IMR-90 (cell line): ENCODE results near the gene ZBTB8A. TPM values are rescaled to one million over a fixed set of nuclear protein-coding genes. Genes with fewer than 3 reads are reported as not detected.

Source experiments
- ATAC-seq: fragments of 200-7000 bp; cut with Tn5 transposase; 2 replicates; pipeline ENCODE4 v1.9.1; 2020; ENCODE audit warnings: low read depth, mild to moderate bottlenecking, moderate library complexity
- BruUV-seq: library from RNA; stranded (reverse); fragments of 400-500 nt; replicated peaks from 2 replicates; lab custom pipeline; 2021; lab: Mats Ljungman, UMichigan
- CTCF ChIA-PET: fragments of 300-600 bp; formaldehyde crosslinking; extraction: SDS; loops from one replicate; lab custom pipeline; 2021; ENCODE audit warnings: antibody characterized with exemption; lab: Yijun Ruan, JAX
- POLR2A ChIA-PET: fragments of 300-600 bp; sonication (Branson Sonifier 250); formaldehyde crosslinking; loops from one replicate; lab custom pipeline; 2022; ENCODE audit warnings: antibody characterized with exemption; ENCODE audit not compliant: unreplicated experiment; lab: Charles Lee
- DNase-seq: peaks from one replicate; pipeline ENCODE4 v3.0.0; 2013
- H2AFZ ChIP-seq: replicated peaks from 2 replicates; pipeline ENCODE3; 2013; ENCODE audit warnings: low read length, mild to moderate bottlenecking; ENCODE audit not compliant: poor library complexity
- H2AK5ac ChIP-seq: 2 replicates; pipeline ENCODE4 v1.6.1; 2013; ENCODE audit warnings: low read depth, low read length, inconsistent platforms
- H2AK9ac ChIP-seq: replicated peaks from 2 replicates; pipeline ENCODE3; 2013; ENCODE audit warnings: mild to moderate bottlenecking, low read depth, low read length, moderate library complexity; ENCODE audit not compliant: poor library complexity
- H2BK120ac ChIP-seq: 2 replicates; pipeline ENCODE4 v1.6.1; 2013; ENCODE audit warnings: low read depth, low read length, inconsistent platforms
- H2BK15ac ChIP-seq: 3 replicates; pipeline ENCODE4 v1.6.1; 2013; ENCODE audit warnings: low read depth, low read length, inconsistent platforms
- H2BK20ac ChIP-seq: 2 replicates; pipeline ENCODE4 v1.6.1; 2013; ENCODE audit warnings: low read depth, mild to moderate bottlenecking, inconsistent platforms, low read length, moderate library complexity
- H2BK5ac ChIP-seq: 2 replicates; pipeline ENCODE4 v1.6.1; 2013; ENCODE audit warnings: mild to moderate bottlenecking, low read depth, low read length, inconsistent platforms; ENCODE audit not compliant: poor library complexity, severe bottlenecking
- H3K14ac ChIP-seq: replicated peaks from 2 replicates; pipeline ENCODE4 v1.6.1; 2013; ENCODE audit warnings: low read depth, low read length, inconsistent platforms
- H3K18ac ChIP-seq: 2 replicates; pipeline ENCODE4 v1.6.1; 2013; ENCODE audit warnings: low read depth, low read length, control low read depth
- H3K23ac ChIP-seq: 2 replicates; pipeline ENCODE4 v1.6.1; 2013; ENCODE audit warnings: low read depth, low read length, inconsistent platforms
- H3K27ac ChIP-seq: 2 replicates; pipeline ENCODE4 v1.5.1; 2013; ENCODE audit warnings: mild to moderate bottlenecking, control low read depth, low read length; ENCODE audit not compliant: insufficient read depth
- H3K27me3 ChIP-seq: 2 replicates; pipeline ENCODE4 v1.6.1; 2013; ENCODE audit warnings: low read length; ENCODE audit not compliant: control insufficient read depth, insufficient read depth
- H3K36me3 ChIP-seq: 2 replicates; pipeline ENCODE4 v1.6.1; 2013; ENCODE audit warnings: low read length, mixed read lengths; ENCODE audit not compliant: control insufficient read depth, insufficient read depth
- H3K4ac ChIP-seq: 2 replicates; pipeline ENCODE4 v1.6.1; 2013; ENCODE audit warnings: low read depth, low read length, inconsistent platforms
- H3K4me1 ChIP-seq: 2 replicates; pipeline ENCODE4 v1.6.1; 2013; ENCODE audit warnings: low read length, mixed read lengths; ENCODE audit not compliant: control insufficient read depth, insufficient read depth
- H3K4me2 ChIP-seq: 2 replicates; pipeline ENCODE4 v1.6.1; 2013; ENCODE audit warnings: low read depth, mild to moderate bottlenecking, control low read depth, low read length, moderate library complexity
- H3K4me3 ChIP-seq: 2 replicates; pipeline ENCODE4 v1.5.1; 2013; ENCODE audit warnings: low read depth, mild to moderate bottlenecking, control low read depth, low read length, moderate library complexity; ENCODE audit not compliant: insufficient read depth
- H3K56ac ChIP-seq: 2 replicates; pipeline ENCODE4 v1.6.1; 2013; ENCODE audit warnings: low read length, inconsistent platforms; ENCODE audit not compliant: insufficient read depth; ENCODE audit errors: extremely low read depth
- H3K79me1 ChIP-seq, 2 experiments: 2 replicates each; pipeline ENCODE4 v1.6.1; 2013; ENCODE audit warnings: low read length in 2 of 2, inconsistent platforms in 1 of 2, low read depth in 1 of 2
- H3K9ac ChIP-seq: 2 replicates; pipeline ENCODE4 v1.6.1; 2013; ENCODE audit warnings: low read depth, low read length, control low read depth
- H3K9me1 ChIP-seq: 2 replicates; pipeline ENCODE4 v1.6.1; 2013; ENCODE audit warnings: low read length, inconsistent platforms; ENCODE audit not compliant: insufficient read depth
- H3K9me3 ChIP-seq: 2 replicates; pipeline ENCODE4 v1.6.1; 2013; ENCODE audit warnings: low read length; ENCODE audit not compliant: control insufficient read depth, insufficient read depth
- H4K20me1 ChIP-seq: 2 replicates; pipeline ENCODE4 v1.6.1; 2013; ENCODE audit warnings: low read length, inconsistent platforms; ENCODE audit not compliant: insufficient read depth
- H4K5ac ChIP-seq: 2 replicates; pipeline ENCODE4 v1.6.1; 2013; ENCODE audit warnings: mild to moderate bottlenecking, low read depth, low read length, control low read depth
- H4K8ac ChIP-seq, 2 experiments: 2 replicates each; pipeline ENCODE4 v1.6.1; 2013; ENCODE audit warnings: low read depth in 2 of 2, low read length in 2 of 2, control low read depth in 1 of 2, inconsistent platforms in 1 of 2
- H4K91ac ChIP-seq: 2 replicates; pipeline ENCODE4 v1.6.1; 2013; ENCODE audit warnings: low read depth, low read length, inconsistent platforms; ENCODE audit not compliant: insufficient read depth
- BHLHE40 ChIP-seq: fragments of 150-350 bp; IDR thresholded peaks from 2 replicates; pipeline ENCODE4 v1.6.1; 2016; ENCODE audit warnings: mild to moderate bottlenecking, low read depth, low read length
- CEBPB ChIP-seq: IDR thresholded peaks from 2 replicates; pipeline ENCODE4 v1.6.1; 2012; ENCODE audit warnings: low read depth, low read length, improper control_type of control experiment
- CHD1 ChIP-seq: IDR thresholded peaks from 2 replicates; pipeline ENCODE4 v1.6.1; 2012; ENCODE audit warnings: low read depth, low read length, improper control_type of control experiment
- FOS ChIP-seq: fragments of 150-350 bp; IDR thresholded peaks from 2 replicates; pipeline ENCODE4 v1.6.1; 2016; ENCODE audit warnings: low read depth, low read length
- MXI1 ChIP-seq: IDR thresholded peaks from 2 replicates; pipeline ENCODE4 v1.6.1; 2012; ENCODE audit warnings: low read depth, mild to moderate bottlenecking, low read length, moderate library complexity, borderline replicate concordance
- NFE2L2 ChIP-seq: fragments of 150-350 bp; IDR thresholded peaks from 2 replicates; pipeline ENCODE4 v1.6.1; 2016; ENCODE audit warnings: low read depth, mild to moderate bottlenecking, low read length
- POLR2A ChIP-seq: IDR thresholded peaks from 2 replicates; pipeline ENCODE4 v1.6.1; 2012; ENCODE audit warnings: mild to moderate bottlenecking, low read depth, low read length
- RAD21 ChIP-seq: IDR thresholded peaks from 2 replicates; pipeline ENCODE4 v1.6.1; 2012; ENCODE audit warnings: low read length, improper control_type of control experiment
- RCOR1 ChIP-seq: IDR thresholded peaks from 2 replicates; pipeline ENCODE4 v1.6.1; 2012; ENCODE audit warnings: mild to moderate bottlenecking, low read length, improper control_type of control experiment; ENCODE audit not compliant: insufficient replicate concordance
- RFX5 ChIP-seq: IDR thresholded peaks from 2 replicates; pipeline ENCODE4 v1.8.0; 2012; ENCODE audit warnings: low read depth, mild to moderate bottlenecking, low read length, moderate library complexity
- SMC3 ChIP-seq: fragments of 150-350 bp; IDR thresholded peaks from 2 replicates; pipeline ENCODE4 v1.6.1; 2016; ENCODE audit warnings: low read depth, mild to moderate bottlenecking, antibody characterized with exemption, low read length, moderate library complexity
- WGBS, 2 experiments: methylation state at CpG; one replicate each; pipeline versions ENCODE4 v1.1.5 to v1.1.7; 2013; ENCODE audit warnings: missing lambda C conversion rate in 2 of 2; ENCODE audit not compliant: insufficient read length in 1 of 2; ENCODE audit errors: extremely low coverage in 2 of 2; 5-methylcytosine and 5-hydroxymethylcytosine counted together
- dilution Hi-C: fragments of 300-500 bp; cut with HindIII; formaldehyde crosslinking; loops from one replicate; pipeline ENCODE4 v1.14.3; 2018; ENCODE audit warnings: low sequenced_read_pairs; ENCODE audit not compliant: unreplicated experiment
- in situ Hi-C: fragments of 300-500 bp; cut with MboI; formaldehyde crosslinking; loops from 3 replicates; pipeline ENCODE4 v1.14.3; 2019; ENCODE audit warnings: low sequenced_read_pairs, inconsistent platforms, mixed read lengths
- intact Hi-C: fragments of 100-400 bp; cut with micrococcal nuclease; formaldehyde crosslinking; loops from 2 replicates; pipeline ENCODE4 v1.10.0; 2022
- polyA plus RNA-seq, 3 experiments: library from polyadenylated mRNA; depleted of rRNA; stranded (reverse); fragments of >200 nt; gene quantifications; 2 replicates each; pipeline ENCODE4 v1.2.3, GENCODE V29; 2012; ENCODE audit warnings: low replicate concordance in 1 of 3
- total RNA-seq: library from RNA; depleted of rRNA; stranded (reverse); fragments of >200 nt; gene quantifications from 2 replicates; pipeline ENCODE4 v1.2.3, GENCODE V29; 2012
- TF ChIP-seq, protein P1 (sequence below): fragments of 150-350 bp; IDR thresholded peaks from 2 replicates; pipeline ENCODE4 v1.6.1; 2017; ENCODE audit warnings: mild to moderate bottlenecking, antibody characterized with exemption, low read length, low read depth

ZBTB8A gene
- total and polyA plus RNA-seq, 2 of the 4 experiments (the other 2 are of a cell fraction): 2.1 to 6.1 TPM

DNA sequence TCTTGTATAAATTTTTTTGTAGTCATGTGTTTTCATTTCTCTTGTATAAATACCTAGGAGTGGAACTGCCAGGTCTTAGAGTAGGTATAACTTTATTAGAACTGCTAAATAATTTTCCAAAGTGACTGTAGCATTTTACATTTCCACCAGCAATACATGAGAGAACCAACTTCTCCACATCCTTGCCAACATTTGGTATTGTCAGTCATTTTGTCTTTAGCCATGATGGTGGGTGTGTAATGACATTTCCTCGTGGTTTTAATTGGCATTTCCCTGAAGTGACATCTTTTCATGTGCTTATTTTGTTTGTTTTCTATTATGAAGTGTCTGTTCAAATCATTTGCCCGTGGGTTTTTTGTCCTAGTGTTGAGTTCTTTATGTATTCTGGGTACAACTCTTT, 29.7 kb downstream of the ZBTB8A start:
- H3K79me1 ChIP-seq: peaks cover 0 to 3% of the 10 kb centered on the region in 2 experiments; a peak in 1 of 4 replicates
- H3K4me1 ChIP-seq: no peaks in the 10 kb centered on the region
- ChIA-PET POLR2A (no interaction called here), CTCF (no interaction called here)
- no peak overlapping the region for H3K56ac ChIP-seq
- in situ Hi-C loops: no loop called here
- H2BK20ac ChIP-seq: no peak overlapping the region
- no peak overlapping the region for H3K4ac ChIP-seq
- ATAC-seq (no peak), DNase-seq (no peak)
- no peak overlapping the region for H4K5ac ChIP-seq
- no peaks in the 10 kb centered on the region for H4K20me1 ChIP-seq
- no peak overlapping the region for H2AK5ac ChIP-seq
- no peak overlapping the region for H3K27ac ChIP-seq
- H2BK15ac ChIP-seq: no peak overlapping the region
- H2BK120ac ChIP-seq: no peak overlapping the region
- BruUV-seq: no TSS peak
- H2AFZ ChIP-seq: no peak overlapping the region
- no peak overlapping the region for H2BK5ac ChIP-seq
- no peak overlapping the region for H3K4me2 ChIP-seq
- no peaks in the 10 kb centered on the region for H3K27me3 ChIP-seq
- no peak overlapping the region for H3K14ac ChIP-seq
- intact Hi-C loops: no loop called here
- no peak overlapping the region for H4K91ac ChIP-seq
- dilution Hi-C loops: no loop called here
- no peak overlapping the region for H2AK9ac ChIP-seq
- H4K8ac ChIP-seq: no peak overlapping the region
- no CpG with 5 or more reads among the region's 2 CpGs for WGBS, 2 experiments
- no peaks in the 10 kb centered on the region for H3K36me3 ChIP-seq
- H3K4me3 ChIP-seq: no peak overlapping the region
- 0 out of 2 replicates have a peak, but pooled peaks cover 5% of the 10 kb centered on the region for H3K9me1 ChIP-seq
- TF ChIP-seq RAD21 (no peak), RCOR1 (no peak), CEBPB (no peak), NFE2L2 (no peak), MXI1 (no peak), POLR2A (no peak), FOS (no peak), CHD1 (no peak), RFX5 (no peak), SMC3 (no peak), BHLHE40 (no peak)
- TF ChIP-seq, protein P1, sequence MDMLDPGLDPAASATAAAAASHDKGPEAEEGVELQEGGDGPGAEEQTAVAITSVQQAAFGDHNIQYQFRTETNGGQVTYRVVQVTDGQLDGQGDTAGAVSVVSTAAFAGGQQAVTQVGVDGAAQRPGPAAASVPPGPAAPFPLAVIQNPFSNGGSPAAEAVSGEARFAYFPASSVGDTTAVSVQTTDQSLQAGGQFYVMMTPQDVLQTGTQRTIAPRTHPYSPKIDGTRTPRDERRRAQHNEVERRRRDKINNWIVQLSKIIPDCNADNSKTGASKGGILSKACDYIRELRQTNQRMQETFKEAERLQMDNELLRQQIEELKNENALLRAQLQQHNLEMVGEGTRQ: no peak
- no peak overlapping the region for H3K18ac ChIP-seq
- no peak overlapping the region for H3K9ac ChIP-seq
- H3K9me3 ChIP-seq: no peaks in the 10 kb centered on the region
- no peak overlapping the region for H3K23ac ChIP-seq
